A673 (cell line): Measurements from ENCODE around the gene RTN4RL1. TPM values are rescaled to one million over a fixed set of nuclear protein-coding genes. Genes with fewer than 3 reads are reported as not detected.

Experiments used
- BruUV-seq: library from RNA; stranded (reverse); fragments of 400-500 nt; replicated peaks from 2 replicates; lab custom pipeline; 2021; lab: Mats Ljungman, UMichigan
- CTCF ChIA-PET: fragments of 300-600 bp; sonication (Branson Sonifier 250); formaldehyde crosslinking; loops from one replicate; lab custom pipeline; 2022; ENCODE audit warnings: antibody characterized with exemption; lab: Charles Lee
- POLR2A ChIA-PET: fragments of 300-600 bp; sonication (Branson Sonifier 250); formaldehyde crosslinking; loops from one replicate; lab custom pipeline; 2022; ENCODE audit warnings: antibody characterized with exemption; ENCODE audit not compliant: low non-redundant PET; lab: Charles Lee
- DNase-seq: peaks from one replicate; pipeline ENCODE4 v3.0.0-alpha.2; 2015; ENCODE audit warnings: low spot score
- H3K27ac ChIP-seq: fragments of 200-600 bp; sonication (generic); 2 replicates; pipeline ENCODE4 v1.5.1; 2016; ENCODE audit warnings: mixed run types, low read depth, mild to moderate bottlenecking, mixed read lengths, antibody characterized with exemption, low read length; ENCODE audit not compliant: poor library complexity, severe bottlenecking
- H3K27me3 ChIP-seq: fragments of 200-600 bp; sonication (generic); replicated peaks from 2 replicates; pipeline ENCODE4 v1.6.1; 2017; ENCODE audit warnings: mixed run types, low read depth, mild to moderate bottlenecking, mixed read lengths, antibody characterized with exemption, low read length; ENCODE audit not compliant: insufficient read depth, poor library complexity
- H3K36me3 ChIP-seq: fragments of 200-600 bp; sonication (generic); 2 replicates; pipeline ENCODE4 v1.6.1; 2016; ENCODE audit warnings: mixed run types, mild to moderate bottlenecking, mixed read lengths, antibody characterized with exemption, low read length; ENCODE audit not compliant: insufficient read depth, poor library complexity, severe bottlenecking
- H3K4me1 ChIP-seq: fragments of 200-600 bp; sonication (generic); 2 replicates; pipeline ENCODE4 v1.6.1; 2017; ENCODE audit warnings: mixed run types, mild to moderate bottlenecking, mixed read lengths, antibody characterized with exemption, low read length; ENCODE audit not compliant: insufficient read depth, poor library complexity, severe bottlenecking
- H3K4me3 ChIP-seq: fragments of 200-600 bp; sonication (generic); 2 replicates; pipeline ENCODE4 v1.5.1; 2016; ENCODE audit warnings: low read depth, mixed run types, mild to moderate bottlenecking, mixed read lengths, low read length; ENCODE audit not compliant: poor library complexity, severe bottlenecking
- H3K9me3 ChIP-seq: fragments of 200-600 bp; sonication (generic); 2 replicates; pipeline ENCODE4 v1.6.1; 2016; ENCODE audit warnings: mixed run types, low read depth, mild to moderate bottlenecking, mixed read lengths, antibody characterized with exemption, low read length; ENCODE audit not compliant: poor library complexity, severe bottlenecking
- EZH2 ChIP-seq: fragments of 200-600 bp; sonication (generic); IDR thresholded peaks from 2 replicates; pipeline ENCODE4 v1.6.1; 2017; ENCODE audit warnings: borderline replicate concordance, low read depth, mild to moderate bottlenecking, mixed read lengths, antibody characterized with exemption, low read length; ENCODE audit not compliant: poor library complexity, severe bottlenecking
- intact Hi-C: fragments of 100-400 bp; cut with micrococcal nuclease; formaldehyde crosslinking; loops from one replicate; pipeline ENCODE4 v1.10.0; 2022; ENCODE audit not compliant: unreplicated experiment
- total RNA-seq: library from RNA; stranded (reverse); gene quantifications from 2 replicates; pipeline ENCODE4 v1.2.3, GENCODE V29; 2021
- TF ChIP-seq, protein P1 (sequence below): fragments of 300-800, 200-600 bp; sonication (generic); conservative IDR thresholded peaks from 2 replicates; pipeline ENCODE4 v1.5.1; 2017; ENCODE audit warnings: low read depth, mild to moderate bottlenecking, antibody characterized with exemption, low read length, moderate library complexity, mixed read lengths

The RTN4RL1 gene
- total RNA-seq, 1 experiment from 2014 or later, result 0.80 TPM

GRCh38 chr17:2049333-2050299 lies 24.5 kb upstream of the RTN4RL1 start:
- POLR2A ChIA-PET, result interaction anchor here (0.6 kb wide), 1 partner anchor 353 kb away, joined by 3 read pairs; no protein-coding TSS in a partner anchor

GRCh38 chr17:2048805-2049204 lies 23.7 kb upstream of the RTN4RL1 start:
- Histone ChIP-seq H3K4me1 (peaks cover 5% of the 10 kb centered on the region), H3K27ac (peak overlapping the region; percentile 85), H3K9me3 (no peaks in the 10 kb centered on the region), H3K4me3 (peak overlapping the region; percentile 96), H3K36me3 (peaks cover 5% of the 10 kb centered on the region), H3K27me3 (no peaks in the 10 kb centered on the region)
- TF ChIP-seq, protein P1, sequence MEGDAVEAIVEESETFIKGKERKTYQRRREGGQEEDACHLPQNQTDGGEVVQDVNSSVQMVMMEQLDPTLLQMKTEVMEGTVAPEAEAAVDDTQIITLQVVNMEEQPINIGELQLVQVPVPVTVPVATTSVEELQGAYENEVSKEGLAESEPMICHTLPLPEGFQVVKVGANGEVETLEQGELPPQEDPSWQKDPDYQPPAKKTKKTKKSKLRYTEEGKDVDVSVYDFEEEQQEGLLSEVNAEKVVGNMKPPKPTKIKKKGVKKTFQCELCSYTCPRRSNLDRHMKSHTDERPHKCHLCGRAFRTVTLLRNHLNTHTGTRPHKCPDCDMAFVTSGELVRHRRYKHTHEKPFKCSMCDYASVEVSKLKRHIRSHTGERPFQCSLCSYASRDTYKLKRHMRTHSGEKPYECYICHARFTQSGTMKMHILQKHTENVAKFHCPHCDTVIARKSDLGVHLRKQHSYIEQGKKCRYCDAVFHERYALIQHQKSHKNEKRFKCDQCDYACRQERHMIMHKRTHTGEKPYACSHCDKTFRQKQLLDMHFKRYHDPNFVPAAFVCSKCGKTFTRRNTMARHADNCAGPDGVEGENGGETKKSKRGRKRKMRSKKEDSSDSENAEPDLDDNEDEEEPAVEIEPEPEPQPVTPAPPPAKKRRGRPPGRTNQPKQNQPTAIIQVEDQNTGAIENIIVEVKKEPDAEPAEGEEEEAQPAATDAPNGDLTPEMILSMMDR, result no peak
- TF ChIP-seq EZH2, result no peak
- no peak for DNase-seq
- intact Hi-C loops, result no loop called here
- CTCF ChIA-PET, result no interaction called here
- POLR2A ChIA-PET, result no interaction called here
- BruUV-seq, result no TSS peak

More at GRCh38 chr17:2049333-2050299, 24.5 kb upstream of the RTN4RL1 start:
- Histone ChIP-seq H3K4me1 (peaks cover 7% of the 10 kb centered on the region), H3K27me3 (no peaks in the 10 kb centered on the region), H3K36me3 (no peaks in the 10 kb centered on the region), H3K27ac (peak overlapping the region; percentile 85), H3K4me3 (peak overlapping the region; percentile 96), H3K9me3 (no peaks in the 10 kb centered on the region)
- intact Hi-C loops, result no loop called here
- peak; percentile 91 for DNase-seq
- TF ChIP-seq, protein P1, result no peak
- no peak for TF ChIP-seq EZH2
- CTCF ChIA-PET, result no interaction called here
- BruUV-seq, result no TSS peak

GRCh38 chr17:2047590-2047989 lies 22.5 kb upstream of the RTN4RL1 start:
- Histone ChIP-seq H3K4me3 (no peak overlapping the region), H3K36me3 (peaks cover 15% of the 10 kb centered on the region), H3K9me3 (no peaks in the 10 kb centered on the region), H3K27me3 (no peaks in the 10 kb centered on the region), H3K27ac (no peak overlapping the region), H3K4me1 (peaks cover 11% of the 10 kb centered on the region)
- intact Hi-C loops, result no loop called here
- CTCF ChIA-PET, result no interaction called here
- DNase-seq, result no peak
- no TSS peak for BruUV-seq
- TF ChIP-seq EZH2, result no peak
- TF ChIP-seq, protein P1, result no peak
- POLR2A ChIA-PET, result no interaction called here
